Astrocyte (in vitro differentiated cells and primary cell): Measurements from ENCODE around the gene NAV2. TPM values are rescaled to one million over a fixed set of nuclear protein-coding genes. Genes with fewer than 3 reads are reported as not detected.
A peak's percentile ranks its signal among the peaks of the same experiment; 100 is the strongest.

Experiments used
- DNase-seq: peaks from one replicate; pipeline ENCODE4 v3.0.0-alpha.2; 2010; ENCODE audit warnings: low read depth
- FAIRE-seq: peaks from 2 replicates; lab custom pipeline; 2011; peaks lifted over from hg19 to GRCh38; lab: Jason Lieb, UNC
- H2AFZ ChIP-seq: 2 replicates; pipeline ENCODE4 v1.6.0; 2012; ENCODE audit warnings: low read depth, low read length, inconsistent platforms
- H3K27ac ChIP-seq: 2 replicates; pipeline ENCODE4 v1.5.1; 2011; ENCODE audit warnings: low read depth, low read length, inconsistent platforms
- H3K27me3 ChIP-seq: 2 replicates; pipeline ENCODE4 v1.6.0; 2011; ENCODE audit warnings: low read length, inconsistent platforms; ENCODE audit not compliant: insufficient read depth
- H3K36me3 ChIP-seq: 2 replicates; pipeline ENCODE4 v1.5.1; 2011; ENCODE audit warnings: low read length, inconsistent platforms; ENCODE audit not compliant: insufficient read depth
- H3K4me1 ChIP-seq: 2 replicates; pipeline ENCODE4 v1.5.1; 2011; ENCODE audit warnings: low read length, inconsistent platforms; ENCODE audit not compliant: insufficient read depth
- H3K4me2 ChIP-seq: 2 replicates; pipeline ENCODE4 v1.6.0; 2012; ENCODE audit warnings: low read length, inconsistent platforms
- H3K4me3 ChIP-seq: 2 replicates; pipeline ENCODE4 v1.5.1; 2011; ENCODE audit warnings: low read depth, mild to moderate bottlenecking, low read length, inconsistent platforms; ENCODE audit not compliant: insufficient read depth
- H3K79me2 ChIP-seq: 2 replicates; pipeline ENCODE4 v1.6.0; 2012; ENCODE audit warnings: mild to moderate bottlenecking, low read length, inconsistent platforms; ENCODE audit not compliant: insufficient read depth
- H3K9ac ChIP-seq: 2 replicates; pipeline ENCODE4 v1.6.0; 2012; ENCODE audit warnings: mild to moderate bottlenecking, low read length, inconsistent platforms
- H3K9me3 ChIP-seq: 2 replicates; pipeline ENCODE4 v1.5.1; 2012; ENCODE audit warnings: low read depth, mild to moderate bottlenecking, low read length, inconsistent platforms; ENCODE audit not compliant: insufficient read depth
- H4K20me1 ChIP-seq: 2 replicates; pipeline ENCODE4 v1.6.0; 2012; ENCODE audit warnings: low read length, inconsistent platforms; ENCODE audit not compliant: insufficient read depth
- H3K27ac Mint-ChIP-seq: one replicate; pipeline ENCODE4 v1.8.0; 2021; ENCODE audit warnings: mild to moderate bottlenecking, mixed read lengths; ENCODE audit not compliant: unreplicated experiment
- H3K27me3 Mint-ChIP-seq: one replicate; pipeline ENCODE4 v1.8.0; 2021; ENCODE audit warnings: low read depth, mixed read lengths; ENCODE audit not compliant: unreplicated experiment
- H3K36me3 Mint-ChIP-seq: one replicate; pipeline ENCODE4 v1.8.0; 2021; ENCODE audit warnings: low read depth, mixed read lengths; ENCODE audit not compliant: unreplicated experiment
- H3K4me1 Mint-ChIP-seq: one replicate; pipeline ENCODE4 v1.8.0; 2021; ENCODE audit warnings: low read depth, mixed read lengths; ENCODE audit not compliant: unreplicated experiment
- H3K4me3 Mint-ChIP-seq: one replicate; pipeline ENCODE4 v1.8.0; 2021; ENCODE audit warnings: mild to moderate bottlenecking, moderate library complexity, mixed read lengths; ENCODE audit not compliant: unreplicated experiment
- H3K9me3 Mint-ChIP-seq: one replicate; pipeline ENCODE4 v1.8.0; 2021; ENCODE audit warnings: mild to moderate bottlenecking, mixed read lengths; ENCODE audit not compliant: unreplicated experiment
- CTCF ChIP-seq: IDR thresholded peaks from 2 replicates; pipeline ENCODE4 v1.5.1; 2011; ENCODE audit warnings: low read depth, mild to moderate bottlenecking, inconsistent platforms, low read length, moderate library complexity; ENCODE audit not compliant: insufficient read depth
- EZH2 ChIP-seq: IDR thresholded peaks from 2 replicates; pipeline ENCODE4 v1.6.1; 2012; ENCODE audit warnings: mild to moderate bottlenecking, low read length, inconsistent platforms; ENCODE audit not compliant: insufficient read depth
- total RNA-seq: library from RNA; stranded (reverse); gene quantifications from 2 replicates; pipeline ENCODE4 v1.2.1, GENCODE V29; 2021

Gene NAV2
- total RNA-seq, 1 donor from 2014 or later, result 20.6 TPM

GRCh38 chr11:20066013-20066782, 353.6 kb downstream of the NAV2 start:
- TF ChIP-seq EZH2 (no peak), CTCF (no peak)
- H3K4me1 ChIP-seq, result no peaks in the 10 kb centered on the region
- no peaks in the 10 kb centered on the region for H4K20me1 ChIP-seq
- no peaks in the 10 kb centered on the region for H3K27me3 Mint-ChIP-seq
- no peak for FAIRE-seq
- H3K27me3 ChIP-seq, result no peaks in the 10 kb centered on the region
- H3K36me3 Mint-ChIP-seq, result peaks cover 12% of the 10 kb centered on the region
- no peaks in the 10 kb centered on the region for H3K9me3 ChIP-seq
- no peaks in the 10 kb centered on the region for H3K9me3 Mint-ChIP-seq
- H3K27ac Mint-ChIP-seq, result peak overlapping the region; percentile 73
- H3K4me3 ChIP-seq, result no peak overlapping the region
- H2AFZ ChIP-seq, result no peak overlapping the region
- peaks cover 4% of the 10 kb centered on the region for H3K4me1 Mint-ChIP-seq
- H3K4me2 ChIP-seq, result no peak overlapping the region
- no peak overlapping the region for H3K4me3 Mint-ChIP-seq
- no peaks in the 10 kb centered on the region for H3K36me3 ChIP-seq
- H3K79me2 ChIP-seq, result no peaks in the 10 kb centered on the region
- no peak overlapping the region for H3K27ac ChIP-seq
- no peak for DNase-seq
- no peak overlapping the region for H3K9ac ChIP-seq

GRCh38 chr11:20066783-20067156, 354.1 kb downstream of the NAV2 start:
- DNase-seq, result no peak
- Histone ChIP-seq H3K79me2 (no peaks in the 10 kb centered on the region), H3K27ac (no peak overlapping the region), H3K9ac (no peak overlapping the region), H4K20me1 (no peaks in the 10 kb centered on the region), H3K4me1 (no peaks in the 10 kb centered on the region), H3K36me3 (no peaks in the 10 kb centered on the region), H2AFZ (no peak overlapping the region), H3K9me3 (no peaks in the 10 kb centered on the region), H3K27me3 (no peaks in the 10 kb centered on the region), H3K4me3 (no peak overlapping the region), H3K4me2 (no peak overlapping the region)
- FAIRE-seq, result no peak
- H3K4me1 Mint-ChIP-seq, result peaks cover 4% of the 10 kb centered on the region
- peaks cover under 1% of the 10 kb centered on the region for H3K9me3 Mint-ChIP-seq
- TF ChIP-seq EZH2, result no peak
- TF ChIP-seq CTCF, result no peak
- peaks cover 16% of the 10 kb centered on the region for H3K36me3 Mint-ChIP-seq
- no peaks in the 10 kb centered on the region for H3K27me3 Mint-ChIP-seq
- H3K27ac Mint-ChIP-seq, result no peak overlapping the region
- no peak overlapping the region for H3K4me3 Mint-ChIP-seq

GRCh38 chr11:20067665-20068064, 355.0 kb downstream of the NAV2 start:
- H3K9ac ChIP-seq, result no peak overlapping the region
- no peak overlapping the region for H2AFZ ChIP-seq
- H3K79me2 ChIP-seq, result no peaks in the 10 kb centered on the region
- no peaks in the 10 kb centered on the region for H3K27me3 Mint-ChIP-seq
- H4K20me1 ChIP-seq, result no peaks in the 10 kb centered on the region
- FAIRE-seq (no peak), DNase-seq (no peak)
- no peaks in the 10 kb centered on the region for H3K36me3 ChIP-seq
- H3K27ac ChIP-seq, result no peak overlapping the region
- no peak overlapping the region for H3K4me3 Mint-ChIP-seq
- no peaks in the 10 kb centered on the region for H3K4me1 ChIP-seq
- no peak overlapping the region for H3K4me3 ChIP-seq
- peaks cover 18% of the 10 kb centered on the region for H3K36me3 Mint-ChIP-seq
- no peaks in the 10 kb centered on the region for H3K9me3 ChIP-seq
- no peak overlapping the region for H3K4me2 ChIP-seq
- no peak overlapping the region for H3K27ac Mint-ChIP-seq
- peaks cover 6% of the 10 kb centered on the region for H3K9me3 Mint-ChIP-seq
- peaks cover 4% of the 10 kb centered on the region for H3K4me1 Mint-ChIP-seq
- H3K27me3 ChIP-seq, result no peaks in the 10 kb centered on the region
- TF ChIP-seq CTCF (no peak), EZH2 (no peak)
